Measurements from ENCODE around the gene CARS1.

The CARS1 gene

DNA sequence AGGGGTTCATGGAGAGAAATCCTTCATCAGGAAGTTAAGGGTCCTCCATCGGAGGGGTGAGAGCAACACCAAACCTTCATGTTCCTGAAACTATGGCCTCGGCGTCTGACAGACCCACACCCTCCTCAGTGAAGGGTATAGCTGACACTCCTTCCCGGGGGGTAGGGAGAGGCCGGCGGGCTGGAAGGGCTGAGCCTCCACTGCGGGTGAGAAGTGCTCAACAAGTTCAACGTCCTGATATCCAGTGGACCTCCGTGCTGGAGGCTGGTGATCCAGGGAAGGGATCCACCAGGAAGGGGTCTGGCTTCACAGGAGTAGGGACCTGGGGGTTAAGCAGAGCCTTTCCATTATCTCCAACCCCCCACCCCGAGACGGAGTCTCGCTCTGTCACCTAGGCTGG is 12.3 kb downstream of the CARS1 start:
- in situ Hi-C loops (cut with HindIII; ENCODE audit: low sequenced_read_pairs), result no loop called here
- TF ChIP-seq, protein P1, sequence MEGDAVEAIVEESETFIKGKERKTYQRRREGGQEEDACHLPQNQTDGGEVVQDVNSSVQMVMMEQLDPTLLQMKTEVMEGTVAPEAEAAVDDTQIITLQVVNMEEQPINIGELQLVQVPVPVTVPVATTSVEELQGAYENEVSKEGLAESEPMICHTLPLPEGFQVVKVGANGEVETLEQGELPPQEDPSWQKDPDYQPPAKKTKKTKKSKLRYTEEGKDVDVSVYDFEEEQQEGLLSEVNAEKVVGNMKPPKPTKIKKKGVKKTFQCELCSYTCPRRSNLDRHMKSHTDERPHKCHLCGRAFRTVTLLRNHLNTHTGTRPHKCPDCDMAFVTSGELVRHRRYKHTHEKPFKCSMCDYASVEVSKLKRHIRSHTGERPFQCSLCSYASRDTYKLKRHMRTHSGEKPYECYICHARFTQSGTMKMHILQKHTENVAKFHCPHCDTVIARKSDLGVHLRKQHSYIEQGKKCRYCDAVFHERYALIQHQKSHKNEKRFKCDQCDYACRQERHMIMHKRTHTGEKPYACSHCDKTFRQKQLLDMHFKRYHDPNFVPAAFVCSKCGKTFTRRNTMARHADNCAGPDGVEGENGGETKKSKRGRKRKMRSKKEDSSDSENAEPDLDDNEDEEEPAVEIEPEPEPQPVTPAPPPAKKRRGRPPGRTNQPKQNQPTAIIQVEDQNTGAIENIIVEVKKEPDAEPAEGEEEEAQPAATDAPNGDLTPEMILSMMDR (IDR thresholded peaks at IDR 0.05; ENCODE audit: low read depth, low read length), result no peak
- no peak overlapping the region for H3K4me3 ChIP-seq (ENCODE audit: low read depth, low read length)
- no peak for DNase-seq (ENCODE audit: low read depth, low spot score)

DNA sequence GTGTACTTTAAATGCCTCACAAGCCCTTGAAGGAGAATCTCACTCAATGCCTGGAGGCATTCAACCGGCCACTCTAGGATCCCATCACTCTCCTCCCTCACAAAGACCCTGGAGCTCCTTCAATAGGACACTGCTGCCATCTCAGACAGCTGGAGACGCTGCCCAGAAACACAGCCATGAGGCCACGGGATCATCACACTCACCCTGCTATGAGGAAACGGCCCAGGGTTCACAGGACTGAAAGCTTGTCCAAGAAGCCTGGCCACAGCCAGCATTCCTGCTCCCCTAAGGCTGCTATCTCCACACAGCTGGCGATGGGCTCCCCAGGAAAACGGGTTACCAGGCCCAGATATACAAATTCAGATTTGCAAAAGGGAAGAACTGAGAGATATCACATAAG is 13.2 kb downstream of the CARS1 start:
- no peak overlapping the region for H3K4me3 ChIP-seq (ENCODE audit: low read depth, low read length)
- no peak for DNase-seq (ENCODE audit: low read depth, low spot score)
- TF ChIP-seq, protein P1 (IDR thresholded peaks at IDR 0.05; ENCODE audit: low read depth, low read length), result no peak
- in situ Hi-C loops (cut with HindIII; ENCODE audit: low sequenced_read_pairs), result no loop called here

DNA sequence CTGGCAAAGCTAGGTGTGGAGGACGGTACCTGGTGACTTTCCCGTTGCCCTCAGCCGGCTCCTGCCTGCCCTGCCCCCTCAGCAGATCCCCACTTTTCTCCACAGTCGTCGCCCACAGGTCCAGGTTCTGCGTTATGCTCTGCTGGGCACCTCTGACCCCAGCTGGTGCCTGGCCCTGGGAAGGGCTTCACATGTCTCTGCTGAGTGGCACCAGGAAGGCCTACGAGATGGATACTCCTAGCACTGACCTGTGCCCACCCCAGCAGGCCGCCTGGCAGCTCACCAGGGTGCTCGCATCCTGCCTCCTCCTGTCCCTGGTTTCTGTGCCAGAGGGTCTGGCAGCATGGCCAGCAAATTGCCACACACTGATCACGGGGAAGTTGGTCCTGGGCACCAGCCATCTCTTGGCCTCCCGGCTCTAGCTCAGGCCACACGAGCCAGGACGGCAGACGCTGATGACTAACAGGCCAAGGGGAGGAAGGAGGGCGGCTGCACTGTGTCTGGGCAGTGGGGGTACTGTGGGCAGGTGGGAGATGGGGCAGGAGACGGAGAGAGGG is 13.8 kb downstream of the CARS1 start:
- no peak overlapping the region for H3K4me3 ChIP-seq (ENCODE audit: low read depth, low read length)
- TF ChIP-seq, protein P1 (IDR thresholded peaks at IDR 0.05; ENCODE audit: low read depth, low read length), result no peak
- in situ Hi-C loops (cut with HindIII; ENCODE audit: low sequenced_read_pairs), result no loop called here
- DNase-seq (ENCODE audit: low read depth, low spot score), result peak; percentile 45

DNA sequence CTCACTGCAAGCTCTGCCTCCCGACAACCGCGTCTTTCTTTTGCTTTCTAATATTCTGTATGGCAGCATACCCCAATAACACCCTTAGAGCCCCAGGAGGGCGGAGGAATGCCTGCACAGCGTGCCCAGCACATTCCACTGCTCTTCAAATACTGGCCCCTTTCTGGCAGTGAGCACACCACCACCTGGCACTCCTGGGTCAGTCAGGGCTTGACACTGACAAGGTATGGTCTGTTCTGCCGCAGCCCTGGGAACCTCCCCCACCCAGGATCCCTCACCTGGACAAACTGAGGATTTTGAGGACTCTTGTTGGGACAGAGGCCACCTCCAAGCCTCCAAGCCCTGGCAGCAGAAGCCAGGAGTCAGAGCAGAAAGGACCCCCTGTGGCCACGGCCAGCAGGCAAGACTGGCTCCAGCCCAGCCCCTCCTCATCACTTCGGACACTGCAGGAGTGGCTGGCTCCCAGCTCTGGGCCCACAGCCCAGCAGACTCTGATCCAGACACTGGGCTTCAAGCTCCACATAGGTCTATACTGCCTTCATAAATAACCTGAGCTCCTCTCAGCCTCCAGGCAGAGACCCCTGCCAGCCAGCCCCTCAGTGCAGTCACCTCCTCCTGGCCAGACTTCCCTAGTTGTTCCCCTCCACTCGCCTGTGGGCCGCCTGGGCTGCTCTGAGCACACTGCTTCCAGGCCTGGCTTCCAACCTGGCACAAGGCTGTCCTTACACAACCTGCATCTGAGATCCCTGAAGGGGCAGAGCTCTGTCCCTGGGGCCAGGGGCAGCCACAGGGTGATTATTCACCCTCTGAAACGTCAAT is 14.5 kb downstream of the CARS1 start:
- TF ChIP-seq, protein P1 (IDR thresholded peaks at IDR 0.05; ENCODE audit: low read depth, low read length), result no peak
- in situ Hi-C loops (cut with HindIII; ENCODE audit: low sequenced_read_pairs), result no loop called here
- no peak overlapping the region for H3K4me3 ChIP-seq (ENCODE audit: low read depth, low read length)

DNA sequence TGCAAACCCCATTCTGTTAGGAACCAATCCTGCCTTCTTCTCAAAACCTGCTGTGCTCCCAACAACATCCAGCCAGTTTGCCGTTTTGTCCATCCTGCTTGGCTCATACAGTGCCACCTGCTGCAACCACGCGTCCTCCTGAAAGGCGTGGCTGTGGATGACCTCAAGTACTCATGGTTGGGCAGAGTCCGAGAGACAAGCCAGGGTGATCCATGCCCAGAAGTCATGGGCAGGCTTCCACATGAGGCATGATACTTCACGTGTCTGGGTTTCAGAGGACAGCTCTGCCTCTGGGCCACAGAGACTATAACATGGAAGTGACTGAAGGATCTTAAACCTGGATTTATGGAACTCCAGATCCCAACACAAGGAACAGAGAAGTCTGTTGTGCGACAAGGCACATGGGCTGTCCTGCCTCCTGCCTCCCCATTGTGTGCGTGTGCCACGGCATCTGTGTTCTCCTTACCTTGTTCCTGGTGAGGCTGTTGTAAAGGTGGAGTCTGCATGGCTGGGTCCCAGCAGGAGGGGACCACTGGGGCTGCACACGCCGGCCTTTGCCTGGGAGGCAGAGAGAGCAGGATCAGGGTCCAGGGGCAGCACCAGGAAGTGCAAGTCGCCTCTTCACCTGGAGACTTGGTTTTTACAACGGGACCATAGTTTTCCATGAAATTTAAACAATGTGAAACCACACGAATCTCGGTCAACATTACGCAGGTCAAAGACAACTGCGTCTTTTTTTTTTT is 15.4 kb downstream of the CARS1 start:
- DNase-seq (ENCODE audit: low read depth, low spot score), result no peak
- in situ Hi-C loops (cut with HindIII; ENCODE audit: low sequenced_read_pairs), result no loop called here
- H3K4me3 ChIP-seq (ENCODE audit: low read depth, low read length), result no peak overlapping the region
- TF ChIP-seq, protein P1 (IDR thresholded peaks at IDR 0.05; ENCODE audit: low read depth, low read length), result no peak

More for the DNA sequence above, 14.5 kb downstream of the CARS1 start:
- DNase-seq (ENCODE audit: low read depth, low spot score), result no peak

DNA sequence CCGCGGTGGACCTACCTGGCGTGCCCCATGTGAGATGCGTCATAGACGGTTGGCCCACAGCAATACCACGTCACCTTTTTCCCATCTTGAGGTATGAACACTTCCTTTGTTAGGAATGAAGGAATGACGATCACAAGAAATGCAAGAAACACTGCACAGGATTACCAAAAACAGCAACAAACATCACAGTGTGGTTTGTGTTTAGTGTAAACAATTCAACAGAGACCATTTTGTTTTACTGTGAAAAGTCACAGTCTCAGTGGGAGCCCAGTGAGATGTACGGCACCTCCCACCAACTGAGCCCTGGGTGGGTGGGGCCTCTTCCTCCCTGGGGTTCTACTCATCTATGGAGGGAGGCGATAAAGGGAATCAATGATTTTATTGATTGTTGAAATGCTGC is 16.3 kb downstream of the CARS1 start:
- TF ChIP-seq, protein P1 (IDR thresholded peaks at IDR 0.05; ENCODE audit: low read depth, low read length), result no peak
- no peak for DNase-seq (ENCODE audit: low read depth, low spot score)
- in situ Hi-C loops (cut with HindIII; ENCODE audit: low sequenced_read_pairs), result no loop called here
- H3K4me3 ChIP-seq (ENCODE audit: low read depth, low read length), result no peak overlapping the region
